ENCODE results near the gene NPM1.
"Not testable (repeated sequence)": the region's sequence is repeated elsewhere in the genome, so short reads cannot be mapped to it uniquely, and the experiment has no call there.

- not testable (repeated sequence) for TF ChIP-seq POLR2A, CTCF (IDR thresholded peaks at IDR 0.05)
Observed at GRCh38 chr5:171413993-171414392, 26.3 kb downstream of the NPM1 start.
